Astrocyte of the cerebellum (primary cell): ENCODE data around the gene KIRREL3.

ENCODE experiments used
- DNase-seq: peaks from one replicate; pipeline ENCODE4 v3.0.0-alpha.2; 2011; ENCODE audit warnings: low read depth
- H3K4me3 ChIP-seq: 2 replicates; pipeline ENCODE4 v1.5.1; 2011; ENCODE audit warnings: mild to moderate bottlenecking, low read depth, low read length, moderate library complexity
- CTCF ChIP-seq: IDR thresholded peaks from 2 replicates; pipeline ENCODE4 v1.5.1; 2012; ENCODE audit warnings: low read length, low read depth, moderate library complexity, mild to moderate bottlenecking; ENCODE audit errors: missing control alignments
- in situ Hi-C: cut with HindIII; loops from 2 replicates; pipeline ENCODE4 v1.10.0; 2017; ENCODE audit warnings: low sequenced_read_pairs

KIRREL3 gene

GRCh38 chr11:126646701-126647557 is 353.6 kb downstream of the KIRREL3 start:
- H3K4me3 ChIP-seq: no peak overlapping the region
- TF ChIP-seq CTCF: no peak
- in situ Hi-C loops: no loop called here
- no peak for DNase-seq

GRCh38 chr11:126645186-126645585 is 355.4 kb downstream of the KIRREL3 start:
- in situ Hi-C loops: no loop called here
- TF ChIP-seq CTCF: no peak
- peak; percentile 52 for DNase-seq
- no peak overlapping the region for H3K4me3 ChIP-seq

- no peak for DNase-seq
- TF ChIP-seq CTCF: no peak
- H3K4me3 ChIP-seq: no peak overlapping the region
- in situ Hi-C loops: no loop called here
These were observed 360.4 kb downstream of the KIRREL3 start for GRCh38 chr11:126640186-126640585.

GRCh38 chr11:126639692-126640091 is 360.9 kb downstream of the KIRREL3 start:
- in situ Hi-C loops: no loop called here
- TF ChIP-seq CTCF: no peak
- H3K4me3 ChIP-seq: no peak overlapping the region
- no peak for DNase-seq

- TF ChIP-seq CTCF: no peak
- no peak for DNase-seq
- no peak overlapping the region for H3K4me3 ChIP-seq
- in situ Hi-C loops: no loop called here
These were observed 361.9 kb downstream of the KIRREL3 start for GRCh38 chr11:126638648-126639047.

GRCh38 chr11:126637795-126638175 is 362.8 kb downstream of the KIRREL3 start:
- no peak overlapping the region for H3K4me3 ChIP-seq
- no peak for TF ChIP-seq CTCF
- DNase-seq: peak; percentile 97
- in situ Hi-C loops: no loop called here
